PFSK-1 (cell line): ENCODE data around the gene EFEMP2.
A peak's percentile ranks its signal among the peaks of the same experiment; 100 is the strongest.

Experiments used
- FOXP2 ChIP-seq: optimal IDR thresholded peaks from 2 replicates; pipeline ENCODE3; 2011; ENCODE audit warnings: borderline replicate concordance, control low read depth, inconsistent platforms; ENCODE audit not compliant: insufficient read depth; ENCODE audit errors: extremely low read length, extremely low read depth
- POLR2AphosphoS5 ChIP-seq: IDR thresholded peaks from 2 replicates; pipeline ENCODE4 v1.6.1; 2012; ENCODE audit warnings: low read depth, mild to moderate bottlenecking, control low read depth, low read length, moderate library complexity
- REST ChIP-seq, 2 experiments: IDR thresholded peaks; 2 replicates each; pipeline versions ENCODE4 v1.6.1 to v1.8.0; 2011 to 2012; ENCODE audit warnings: low read depth in 2 of 2, low read length in 2 of 2, control low read depth in 1 of 2, inconsistent platforms in 1 of 2, mild to moderate bottlenecking in 1 of 2, moderate library complexity in 1 of 2; ENCODE audit not compliant: insufficient read depth in 1 of 2
- SIN3A ChIP-seq: IDR thresholded peaks from 2 replicates; pipeline ENCODE4 v1.6.1; 2012; ENCODE audit warnings: mild to moderate bottlenecking, low read length, moderate library complexity, borderline replicate concordance; ENCODE audit not compliant: insufficient read depth
- TAF1 ChIP-seq: IDR thresholded peaks from 2 replicates; pipeline ENCODE4 v1.6.1; 2012; ENCODE audit warnings: low read length, control low read depth, borderline replicate concordance; ENCODE audit not compliant: insufficient read depth

Gene EFEMP2

GRCh38 chr11:65916391-65916790 is 43.8 kb upstream of the EFEMP2 start:
- TF ChIP-seq SIN3A (no peak), FOXP2 (no peak), POLR2AphosphoS5 (no peak; the same call in 1 of the 2 replicates), REST (IDR thresholded peaks at IDR 0.05; ENCODE audit: insufficient read depth in 1 of 2, low read depth in 2 of 2, low read length in 2 of 2) (no peak), TAF1 (no peak)

GRCh38 chr11:65915821-65916251 is 43.2 kb upstream of the EFEMP2 start:
- no peak for TF ChIP-seq REST (IDR thresholded peaks at IDR 0.05; ENCODE audit: insufficient read depth in 1 of 2, low read depth in 2 of 2, low read length in 2 of 2)
- TF ChIP-seq FOXP2: no peak
- no peak for TF ChIP-seq TAF1
- no peak for TF ChIP-seq SIN3A
- no peak for TF ChIP-seq POLR2AphosphoS5

- peak; percentile 25; the same call in 1 of the 2 replicates for TF ChIP-seq TAF1
- TF ChIP-seq SIN3A: no peak
Measured at GRCh38 chr11:65915101-65915820, 42.7 kb upstream of the EFEMP2 start.

- TF ChIP-seq TAF1 (no peak), POLR2AphosphoS5 (no peak), FOXP2 (no peak), REST (IDR thresholded peaks at IDR 0.05; ENCODE audit: insufficient read depth in 1 of 2, low read depth in 2 of 2, low read length in 2 of 2) (no peak), SIN3A (no peak)
Measured at GRCh38 chr11:65912845-65913244, 40.2 kb upstream of the EFEMP2 start.

GRCh38 chr11:65911682-65912568 is 39.3 kb upstream of the EFEMP2 start:
- TF ChIP-seq TAF1 (no peak), SIN3A (peak; percentile 74; the same call in 1 of the 2 replicates), REST (IDR thresholded peaks at IDR 0.05; ENCODE audit: insufficient read depth in 1 of 2, low read depth in 2 of 2, low read length in 2 of 2) (peak in 1 of 2 experiments; percentile 41; a peak in 1 of 4 replicates), FOXP2 (no peak), POLR2AphosphoS5 (peak; percentile 37; the same call in 1 of the 2 replicates)
